Sciatic nerve (tissue), 2 donors: Measurements from ENCODE around the gene DDX49. TPM values are rescaled to one million over a fixed set of nuclear protein-coding genes. Genes with fewer than 3 reads are reported as not detected.
"Not testable (repeated sequence)": the region's sequence is repeated elsewhere in the genome, so short reads cannot be mapped to it uniquely, and the experiment has no call there.

Experiments used
- ATAC-seq: fragments of 200-7000 bp; cut with Tn5 transposase; one replicate; pipeline ENCODE4 v1.9.1; 2020; ENCODE audit warnings: mild to moderate bottlenecking, moderate library complexity
- DNase-seq: peaks from one replicate; pipeline ENCODE4 v3.0.0-alpha.2; 2020; ENCODE audit warnings: low spot score
- intact Hi-C: fragments of 100-400 bp; cut with DNase I; formaldehyde crosslinking; loops from one replicate; pipeline ENCODE4 v1.14.2; 2022
- total RNA-seq: library from RNA; stranded (reverse); fragmentation: NEBNext Ultra II Directional; extraction: Animal tissue kit (Norgen Biotek cat#: 25700); gene quantifications from one replicate; pipeline ENCODE4 v1.2.1, GENCODE V29; 2021
- donor health status: DM: no; HTN: no; CAD: no.
- donor health status: DM: no; HTN: no; CAD: no.

The DDX49 gene
- total RNA-seq, 1 donor from 2014 or later: 24.0 TPM

- ATAC-seq (no peak), DNase-seq (no peak)
- intact Hi-C loops: no loop called here
These were observed 13.8 kb downstream of the DDX49 start for GRCh38 chr19:18933297-18933696.

GRCh38 chr19:18939163-18939562 lies 19.6 kb downstream of the DDX49 start:
- DNase-seq (no peak), ATAC-seq (no peak)

GRCh38 chr19:18939922-18940768 lies 20.6 kb downstream of the DDX49 start:
- intact Hi-C loops: no loop called here
- DNase-seq: peak; percentile 82
- peak; percentile 79 for ATAC-seq

More at GRCh38 chr19:18939163-18939562, 19.6 kb downstream of the DDX49 start:
- intact Hi-C loops: no loop called here

GRCh38 chr19:18940769-18941627 lies 21.5 kb downstream of the DDX49 start, which contains the start of gene HOMER3:
TSS of gene HOMER3 (minus strand) at chr19:18941217. CDS start at chr19:18938982, 2,235 bp downstream.
- intact Hi-C loops: no loop called here
- DNase-seq (peak; percentile 94), ATAC-seq (peak; percentile 79)

GRCh38 chr19:18941628-18942354 lies 22.3 kb downstream of the DDX49 start:
- DNase-seq (no peak), ATAC-seq (peak; percentile 27)
- intact Hi-C loops: no loop called here

GRCh38 chr19:18942692-18943091 lies 23.2 kb downstream of the DDX49 start:
- ATAC-seq (no peak), DNase-seq (no peak)
- intact Hi-C loops: no loop called here

- intact Hi-C loops: no loop called here
- DNase-seq: no peak
These were observed 23.9 kb downstream of the DDX49 start for GRCh38 chr19:18943465-18943864.

GRCh38 chr19:18945297-18945696 lies 25.8 kb downstream of the DDX49 start:
- intact Hi-C loops: no loop called here
- ATAC-seq (no peak), DNase-seq (no peak)

More at GRCh38 chr19:18943465-18943864, 23.9 kb downstream of the DDX49 start:
- no peak for ATAC-seq

GRCh38 chr19:18946335-18946734 lies 26.8 kb downstream of the DDX49 start:
- ATAC-seq (no peak), DNase-seq (no peak)
- intact Hi-C loops: no loop called here

GRCh38 chr19:18946918-18947317 lies 27.4 kb downstream of the DDX49 start:
- intact Hi-C loops: no loop called here
- ATAC-seq (no peak), DNase-seq (no peak)

- intact Hi-C loops: no loop called here
- DNase-seq (no peak), ATAC-seq (no peak)
These were observed 28.8 kb downstream of the DDX49 start for GRCh38 chr19:18948075-18948975.

- intact Hi-C loops: no loop called here
- ATAC-seq: no peak
- DNase-seq: no peak
These were observed 29.5 kb downstream of the DDX49 start for GRCh38 chr19:18948976-18949356.

- intact Hi-C loops: no loop called here
- no peak for ATAC-seq
- no peak for DNase-seq
These were observed 30.3 kb downstream of the DDX49 start for GRCh38 chr19:18949858-18950257.

- intact Hi-C loops: no loop called here
- ATAC-seq: no peak
- no peak for DNase-seq
These were observed 32.3 kb downstream of the DDX49 start for GRCh38 chr19:18951721-18952281.

GRCh38 chr19:18952364-18953003 lies 33.0 kb downstream of the DDX49 start:
- DNase-seq, ATAC-seq, intact Hi-C loops: not testable (repeated sequence)

GRCh38 chr19:18954094-18954493 lies 34.6 kb downstream of the DDX49 start:
- intact Hi-C loops: no loop called here
- ATAC-seq (no peak), DNase-seq (no peak)

GRCh38 chr19:18955042-18955441 lies 35.5 kb downstream of the DDX49 start:
- intact Hi-C loops: no loop called here
- ATAC-seq (no peak), DNase-seq (no peak)
